NCI-H1436 treated with DMSO at 0.1 percent for 48 hours (cell line): ENCODE data around the gene KIDINS220.

ENCODE experiments used
- DNase-seq: peaks from one replicate; lab custom pipeline; 2025; lab: John Stamatoyannopoulos, UW

Gene KIDINS220

DNA sequence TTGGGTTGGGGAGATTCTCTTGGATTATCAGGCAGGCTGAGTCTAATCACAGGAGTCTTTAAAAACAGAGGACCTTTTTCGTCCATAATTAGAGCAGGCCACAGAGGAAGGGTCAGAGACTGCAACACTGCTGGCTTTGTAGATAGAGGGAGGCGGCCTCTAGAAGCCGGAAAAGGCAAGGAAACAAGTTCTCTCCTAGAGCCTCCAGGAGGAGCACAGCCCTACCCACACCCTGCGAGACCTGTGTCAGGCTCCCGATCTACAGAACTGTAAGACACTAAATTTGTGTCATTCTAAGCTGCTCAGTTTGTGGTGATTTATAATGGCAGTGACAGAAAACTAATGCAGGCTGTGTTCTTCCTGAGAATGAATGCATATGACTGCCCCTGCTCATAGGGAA lies 140.2 kb downstream of the KIDINS220 start:
- no peak for DNase-seq

DNA sequence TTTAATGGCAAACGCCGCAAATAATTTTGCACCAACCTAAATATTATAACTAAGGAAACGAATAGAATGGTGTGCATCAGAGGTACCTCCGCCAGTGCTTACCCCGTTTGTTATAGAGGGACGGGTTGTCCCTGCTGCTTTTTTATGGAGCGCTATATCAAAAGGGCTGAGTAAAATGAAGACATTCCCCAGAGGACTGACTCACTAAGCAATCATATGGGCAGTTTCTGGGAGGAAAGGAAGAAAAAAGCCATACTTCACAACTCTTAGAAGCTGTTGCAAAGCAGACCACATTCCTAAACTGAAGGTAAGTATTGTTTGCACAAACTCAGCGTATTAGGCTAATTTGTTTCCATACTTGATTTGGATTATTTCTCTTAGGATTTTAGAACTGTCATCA lies 142.7 kb downstream of the KIDINS220 start:
- DNase-seq: no peak

DNA sequence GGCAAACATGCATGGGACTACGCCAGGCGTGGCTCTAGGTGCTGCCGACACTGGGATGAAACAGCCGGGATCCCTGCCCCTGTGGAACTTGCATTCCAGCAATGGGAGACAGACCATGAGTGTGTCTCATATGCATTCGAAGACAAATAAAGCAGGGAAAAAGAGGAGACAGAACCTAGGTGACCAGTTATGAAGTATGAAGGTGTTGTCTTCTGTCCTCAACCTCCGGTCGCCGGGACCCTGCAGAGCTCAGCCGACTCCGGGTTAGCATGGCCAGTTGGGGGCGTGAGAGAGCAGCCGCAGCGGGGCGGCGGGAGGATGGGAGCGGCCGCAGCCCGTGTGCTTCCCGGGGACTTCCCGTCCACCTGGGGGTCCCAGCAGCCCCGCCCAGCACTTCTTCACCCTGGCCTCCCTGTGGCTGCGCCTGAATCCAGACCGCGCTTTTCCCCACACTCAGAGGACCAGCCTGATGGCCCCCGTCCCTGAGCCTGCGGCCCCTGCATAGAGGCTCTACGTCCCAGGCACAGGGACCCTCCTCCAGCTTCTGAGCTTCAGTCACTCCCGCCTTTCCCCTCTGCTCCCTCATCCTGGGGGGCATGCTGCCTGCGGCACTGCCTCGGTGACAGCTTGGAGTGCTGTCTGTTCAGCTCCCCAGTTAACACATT lies 144.1 kb downstream of the KIDINS220 start:
- no peak for DNase-seq

DNA sequence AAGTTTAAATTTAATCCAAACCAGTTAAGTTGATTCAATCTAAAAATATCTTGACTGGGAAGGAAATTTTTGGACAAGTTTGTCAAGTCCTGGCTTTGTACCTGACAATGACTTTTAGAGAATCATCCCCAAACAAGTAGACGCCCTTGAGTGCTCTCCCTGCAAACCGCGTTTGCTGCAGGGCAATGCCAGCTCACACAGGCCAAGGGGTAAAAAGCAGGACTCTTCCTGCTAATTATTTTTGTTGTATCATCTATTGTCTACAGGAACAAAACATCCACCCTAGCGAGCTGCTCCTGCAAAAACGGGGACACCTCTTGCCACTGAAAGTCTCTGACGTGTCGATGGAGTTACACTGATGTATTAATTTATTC lies 144.6 kb downstream of the KIDINS220 start:
- no peak for DNase-seq

DNA sequence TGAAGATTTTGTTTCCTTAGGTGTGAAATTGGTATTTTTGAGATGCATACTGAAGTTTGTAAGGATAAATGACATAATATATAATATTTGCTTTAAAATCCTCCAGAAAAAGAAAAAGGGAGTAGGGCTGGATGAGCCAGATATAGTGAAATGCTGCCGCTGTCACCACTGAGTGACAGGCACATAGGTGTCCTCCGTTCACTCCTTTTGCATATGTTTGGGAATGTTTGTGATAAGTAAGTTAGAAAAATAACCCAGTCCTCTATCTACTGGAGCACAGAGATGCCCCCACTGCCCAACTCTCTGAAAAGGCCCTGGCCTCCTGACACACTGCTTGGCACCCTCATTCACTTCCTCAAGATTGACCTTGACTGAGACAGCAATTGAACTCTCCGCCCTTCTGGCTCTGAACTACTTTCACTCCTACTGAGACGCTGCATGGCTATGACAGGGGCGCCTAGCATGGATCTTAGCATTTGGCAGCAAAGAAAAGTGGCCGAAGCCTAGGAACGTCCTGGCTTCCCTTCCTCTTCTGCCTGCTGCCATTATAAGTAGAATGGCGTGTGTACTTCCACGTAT lies 145.5 kb downstream of the KIDINS220 start:
- DNase-seq: no peak

DNA sequence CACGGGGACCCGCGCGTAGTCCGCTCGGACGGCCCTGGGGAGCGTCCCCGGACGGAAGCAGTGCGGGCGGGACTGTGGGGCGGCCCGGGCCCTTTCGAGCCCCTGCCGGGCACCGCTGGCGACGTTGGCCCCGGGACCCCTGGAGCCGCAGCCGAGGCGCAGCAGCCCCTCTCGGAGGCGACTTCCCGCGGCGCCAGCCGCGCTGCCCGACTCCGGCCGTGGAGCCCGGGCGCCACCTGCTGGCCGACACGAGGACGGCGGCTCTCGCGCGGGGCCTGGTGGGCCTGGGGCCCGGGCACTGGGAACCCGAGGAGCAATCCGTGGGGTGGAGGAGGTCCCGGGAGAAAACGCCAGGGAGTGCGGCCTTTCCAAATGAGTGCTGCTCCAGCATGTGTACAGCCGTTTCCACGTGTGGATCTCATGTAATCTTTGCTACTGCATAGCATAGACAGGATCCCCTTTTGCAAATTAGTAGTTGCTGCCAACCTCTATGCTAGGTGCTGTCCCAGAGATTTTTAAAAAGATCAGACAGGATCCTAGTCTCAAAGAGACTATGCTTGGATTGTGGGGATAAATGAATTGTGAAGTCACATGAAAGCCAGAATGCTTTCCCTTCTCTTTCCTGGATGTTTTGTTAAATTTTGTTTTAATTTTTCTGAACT lies 151.6 kb downstream of the KIDINS220 start:
- DNase-seq: no peak

DNA sequence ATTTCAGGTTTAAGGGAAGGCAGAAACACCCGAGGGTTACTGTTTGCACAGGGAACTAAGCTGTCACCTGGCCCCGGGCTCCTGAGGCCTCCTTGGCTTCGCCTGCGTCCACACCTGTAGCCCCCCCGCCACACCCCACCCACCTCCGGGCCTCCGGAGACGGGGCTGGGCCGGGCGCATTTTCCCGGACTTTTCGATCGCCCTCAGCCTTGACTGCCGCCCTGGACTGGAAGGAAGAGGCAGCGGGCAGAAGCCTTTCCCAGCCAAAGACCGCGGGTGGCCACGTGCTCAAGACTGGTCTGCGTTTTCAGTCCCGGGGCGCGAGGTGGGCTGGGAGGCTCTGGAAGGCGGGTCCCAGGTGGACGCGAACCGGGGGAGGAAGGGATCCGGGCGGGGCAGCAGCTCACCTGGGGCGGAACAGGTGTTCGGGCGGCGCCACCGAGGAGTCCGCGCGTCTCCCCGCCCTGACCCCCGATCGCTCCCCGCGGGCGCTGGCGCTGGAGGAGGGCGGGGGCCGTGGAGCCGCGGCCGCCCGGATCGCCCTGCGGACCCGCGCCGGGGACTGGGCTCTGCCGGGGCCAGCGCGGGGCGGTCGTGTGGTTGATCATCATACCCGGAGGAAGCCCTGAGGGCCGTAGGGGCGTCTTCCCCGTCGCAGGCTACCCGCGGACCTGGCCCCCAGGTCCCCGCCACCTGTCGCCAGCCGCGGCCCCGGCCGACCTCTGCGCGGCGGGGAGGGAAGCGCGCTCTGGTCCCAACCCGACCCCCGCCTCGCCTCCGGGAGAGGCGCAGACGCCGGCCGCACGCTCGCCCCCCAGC lies 152.3 kb downstream of the KIDINS220 start:
- no peak for DNase-seq

DNA sequence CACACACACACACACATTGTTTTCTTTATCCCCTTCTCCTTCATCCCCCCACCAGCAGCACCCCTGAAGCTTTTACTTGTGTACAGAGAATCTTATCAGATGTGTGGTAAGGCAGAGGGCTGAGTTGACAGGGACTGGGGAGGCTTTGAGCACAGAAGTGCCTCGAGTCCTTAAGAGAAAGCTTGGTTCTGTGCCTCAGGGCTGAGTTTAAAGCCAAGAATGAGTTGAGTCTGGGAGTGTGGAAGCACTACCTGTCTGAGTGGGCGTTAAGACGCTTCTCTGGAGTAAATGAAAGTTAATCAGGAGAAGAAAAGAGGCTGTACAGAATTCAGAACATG lies 152.9 kb downstream of the KIDINS220 start:
- no peak for DNase-seq

DNA sequence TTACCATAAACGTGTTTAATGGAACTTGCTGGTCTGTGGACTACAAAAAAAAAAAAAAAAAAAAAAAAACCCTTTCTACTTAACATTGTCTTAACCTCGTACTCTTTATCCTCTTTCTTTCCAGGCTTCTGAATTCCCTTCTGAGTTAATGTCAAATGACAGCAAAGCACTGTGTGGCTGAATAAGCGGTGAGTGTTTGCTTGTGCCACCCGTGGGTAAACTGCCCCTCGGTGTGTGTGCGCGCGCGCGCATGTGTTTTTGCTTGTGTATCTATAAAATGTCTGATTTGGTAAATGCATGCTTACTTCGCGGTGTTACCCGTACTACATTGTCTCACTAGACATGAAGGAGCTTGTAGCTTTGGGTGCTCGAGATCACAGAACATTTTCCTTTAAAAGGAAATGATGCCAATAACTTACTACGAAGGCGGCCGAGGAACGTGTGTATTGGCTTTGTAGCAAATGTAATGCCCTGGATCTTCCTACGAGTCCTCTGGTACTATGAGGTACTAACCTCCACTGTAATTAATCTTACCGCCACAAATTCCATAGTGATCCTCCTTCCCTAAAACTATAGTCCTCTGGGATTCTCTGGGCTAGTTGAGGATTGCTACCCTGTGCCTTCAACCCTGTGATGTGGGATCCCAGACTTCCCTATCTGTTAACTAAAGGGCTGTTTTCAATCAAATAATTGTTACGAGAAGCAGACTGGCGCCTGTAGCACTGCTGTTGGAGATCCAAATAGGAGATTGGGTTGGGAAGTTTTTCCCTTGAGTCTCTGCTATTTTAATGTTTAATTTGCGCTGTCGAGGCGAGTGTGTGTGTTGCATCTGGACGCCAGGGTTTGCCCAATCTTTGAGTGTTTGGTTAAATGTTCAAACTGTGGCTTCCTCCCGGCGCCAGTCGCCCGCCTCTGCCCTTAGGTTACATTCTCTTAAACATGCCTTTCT lies 154.4 kb downstream of the KIDINS220 start:
- DNase-seq: no peak

DNA sequence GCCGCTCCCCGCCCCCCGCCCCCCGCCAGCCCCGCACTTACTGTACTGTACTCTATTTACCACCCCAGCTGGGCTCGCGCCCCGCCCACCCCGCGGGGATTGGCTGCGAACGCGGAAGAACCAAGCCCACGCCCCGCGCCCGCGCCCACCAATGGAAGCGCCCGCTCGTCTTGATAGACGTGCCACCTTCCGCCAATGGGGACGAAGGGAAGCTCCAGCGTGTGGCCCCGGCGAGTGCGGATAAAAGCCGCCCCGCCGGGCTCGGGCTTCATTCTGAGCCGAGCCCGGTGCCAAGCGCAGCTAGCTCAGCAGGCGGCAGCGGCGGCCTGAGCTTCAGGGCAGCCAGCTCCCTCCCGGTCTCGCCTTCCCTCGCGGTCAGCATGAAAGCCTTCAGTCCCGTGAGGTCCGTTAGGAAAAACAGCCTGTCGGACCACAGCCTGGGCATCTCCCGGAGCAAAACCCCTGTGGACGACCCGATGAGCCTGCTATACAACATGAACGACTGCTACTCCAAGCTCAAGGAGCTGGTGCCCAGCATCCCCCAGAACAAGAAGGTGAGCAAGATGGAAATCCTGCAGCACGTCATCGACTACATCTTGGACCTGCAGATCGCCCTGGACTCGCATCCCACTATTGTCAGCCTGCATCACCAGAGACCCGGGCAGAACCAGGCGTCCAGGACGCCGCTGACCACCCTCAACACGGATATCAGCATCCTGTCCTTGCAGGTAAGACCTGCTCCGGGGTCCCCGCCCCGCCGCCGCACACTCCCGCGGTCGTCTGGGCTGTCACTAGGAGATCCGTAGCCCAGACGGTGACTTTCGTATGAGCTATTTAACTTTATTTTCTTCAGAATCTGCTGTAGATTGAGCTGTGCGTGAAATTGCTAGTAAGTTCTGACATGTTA lies 155.4 kb downstream of the KIDINS220 start, which contains the start of gene ID2:
TSS of gene ID2 (plus strand) at position 271 of the 907 bp plus-strand sequence. CDS start at position 381, 110 bp downstream.
- peak; percentile 93 for DNase-seq

DNA sequence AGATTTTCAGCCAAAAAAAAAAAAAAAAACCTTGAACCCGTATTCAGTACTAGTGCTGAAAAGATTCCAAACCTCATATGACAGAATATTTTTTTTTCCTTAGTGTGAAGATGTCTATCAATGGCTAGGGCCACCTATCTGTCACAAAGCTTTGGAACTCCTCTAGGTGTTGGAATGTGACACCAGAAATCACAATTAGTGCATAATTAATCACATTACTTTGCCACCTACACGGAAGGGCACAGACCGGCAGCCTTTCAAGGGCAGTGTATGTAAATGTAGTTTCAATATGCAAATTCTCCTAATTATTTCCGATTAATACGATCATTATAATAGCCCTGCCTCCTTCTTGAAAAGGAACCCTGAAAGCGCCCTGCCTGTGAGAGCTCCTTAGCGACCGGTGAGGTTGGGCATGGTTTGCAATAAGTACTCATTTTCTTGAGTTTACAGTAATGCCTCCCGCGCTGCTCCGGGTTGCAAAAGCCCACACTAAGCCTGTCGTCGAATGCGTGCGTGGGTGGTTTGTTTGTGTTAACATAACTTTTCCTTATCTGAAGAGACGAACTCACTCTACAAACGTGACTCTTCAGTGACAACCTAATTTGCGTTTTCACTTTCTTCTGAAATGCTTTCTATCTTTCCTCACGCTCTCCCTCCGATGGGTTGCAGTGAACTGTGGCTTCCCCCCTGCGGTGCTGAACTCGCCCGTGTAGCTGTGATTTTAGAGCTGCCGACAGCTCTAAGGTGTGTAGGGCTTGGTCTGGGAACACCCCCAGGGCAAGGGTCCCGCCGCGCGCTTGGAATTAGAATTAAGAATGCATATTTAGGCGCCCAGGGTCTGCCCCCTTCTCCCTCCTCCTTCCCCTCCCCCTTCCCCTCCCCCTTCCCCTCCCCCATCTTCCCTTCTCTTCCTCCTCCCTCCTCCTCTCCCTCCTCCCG lies 156.3 kb downstream of the KIDINS220 start:
- DNase-seq: no peak

DNA sequence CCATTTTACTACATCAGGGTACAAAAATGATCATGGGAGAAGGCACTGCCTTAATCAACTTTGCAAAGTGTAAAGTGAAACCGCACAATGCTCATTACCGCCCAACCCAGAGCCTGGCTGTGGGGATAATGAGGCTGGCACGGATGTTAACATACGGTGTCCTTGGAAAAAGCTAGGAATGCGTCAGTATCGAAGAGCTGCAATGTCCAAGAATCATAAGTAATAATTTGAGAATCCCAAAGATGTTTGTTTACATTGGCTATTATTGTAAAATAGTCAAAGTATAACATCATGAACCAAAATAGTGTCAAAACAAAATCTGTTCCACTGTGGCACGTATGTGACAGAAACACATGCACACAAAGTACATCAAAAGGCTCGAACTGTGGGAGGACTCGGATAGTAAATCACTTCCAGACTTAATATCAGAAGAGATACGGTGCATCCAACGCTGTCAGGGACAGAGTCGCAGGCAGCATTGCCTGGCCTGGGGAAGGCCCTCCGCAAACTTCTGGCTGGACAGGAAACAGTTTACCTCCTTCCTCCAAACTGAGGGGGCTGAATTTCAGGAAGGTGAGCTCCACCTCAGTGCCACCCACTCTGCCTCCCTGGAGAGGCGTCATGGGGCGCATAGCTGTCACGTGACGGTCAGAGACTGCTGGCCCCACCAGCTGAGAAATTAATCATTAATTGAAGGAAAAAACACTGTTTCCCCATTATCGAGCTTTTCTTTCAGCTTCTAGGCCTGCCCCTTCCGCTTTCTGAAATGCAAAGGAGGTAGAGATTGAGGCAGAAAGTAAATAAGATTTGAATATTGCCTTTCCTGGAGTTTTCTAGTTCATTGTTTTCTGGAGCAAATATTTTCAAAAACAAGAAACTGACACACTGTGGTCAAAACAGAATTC lies 157.3 kb downstream of the KIDINS220 start:
- no peak for DNase-seq

DNA sequence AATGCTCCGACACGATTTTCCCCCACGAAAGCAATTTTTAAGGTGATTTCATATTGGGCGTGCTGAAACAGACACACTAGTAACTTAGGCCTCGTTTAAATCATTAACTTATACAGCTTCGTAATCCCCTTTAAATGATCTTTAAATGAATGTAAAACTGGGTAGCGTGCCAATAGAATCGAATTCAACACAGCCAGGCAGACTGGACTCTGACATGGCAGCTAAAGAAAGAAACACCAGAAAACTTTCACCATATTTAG lies 157.9 kb downstream of the KIDINS220 start:
- no peak for DNase-seq
